Stimulated activated CD8-positive, alpha-beta memory T cell treated with anti-CD3 and anti-CD28 coated beads, Interleukin-7, amount 100 ng/mL, for 24 hours (primary cell): ENCODE measurements around the gene GRAMD2B.
"Not testable (repeated sequence)": the region's sequence is repeated elsewhere in the genome, so short reads cannot be mapped to it uniquely, and the experiment has no call there.

Experiments
- DNase-seq: peaks from one replicate; pipeline ENCODE4 v3.0.0-alpha.2; 2020; ENCODE audit warnings: low read depth

The GRAMD2B gene

DNA sequence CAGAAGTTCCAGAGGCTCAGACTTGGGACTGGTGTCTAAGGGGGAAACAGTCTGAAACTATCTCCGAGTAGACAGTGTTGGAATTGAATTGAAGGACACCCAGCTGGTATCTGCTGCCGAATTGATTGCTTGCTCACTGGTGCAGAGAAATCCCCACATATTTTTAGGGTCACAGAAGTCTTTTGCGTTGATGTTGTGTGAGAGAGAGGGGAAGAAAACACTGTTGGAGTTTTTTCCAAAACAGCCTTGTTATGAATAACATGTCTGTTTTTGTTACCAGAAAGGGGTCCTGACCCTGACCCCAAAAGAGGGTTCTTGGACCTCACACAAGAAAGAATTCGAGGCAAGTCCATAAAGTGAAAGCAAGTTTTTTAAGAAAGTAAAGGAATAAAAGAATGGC lies 90.5 kb downstream of the GRAMD2B start:
- DNase-seq = no peak

- DNase-seq = no peak
Observed at GRCh38 chr5:126514131-126514557, 90.9 kb downstream of the GRAMD2B start.

GRCh38 chr5:126514558-126515141 lies 91.4 kb downstream of the GRAMD2B start:
- DNase-seq = no peak

GRCh38 chr5:126515337-126515736 lies 92.1 kb downstream of the GRAMD2B start:
- no peak for DNase-seq

GRCh38 chr5:126516133-126516532 lies 92.9 kb downstream of the GRAMD2B start:
- no peak for DNase-seq

- DNase-seq = no peak
Observed at GRCh38 chr5:126516852-126517251, 93.6 kb downstream of the GRAMD2B start.

DNA sequence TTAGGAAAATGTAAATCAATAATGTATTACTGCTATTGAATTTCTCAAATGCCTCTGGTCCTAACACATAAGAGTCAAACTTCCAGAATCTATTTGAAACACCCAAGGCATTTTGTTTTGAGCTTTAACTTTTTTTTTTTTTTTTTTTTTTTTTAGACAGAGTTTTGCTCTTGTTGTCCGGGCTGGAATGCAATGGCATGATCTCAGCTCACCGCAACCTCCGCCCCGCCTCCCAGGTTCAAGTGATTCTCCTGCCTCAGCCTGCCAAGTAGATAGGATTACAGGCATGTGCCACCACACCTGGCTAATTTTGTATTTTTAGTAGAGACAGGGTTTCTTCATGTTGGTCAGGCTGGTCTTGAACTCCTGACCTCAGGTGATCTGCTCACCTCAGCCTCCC lies 96.0 kb downstream of the GRAMD2B start:
- not testable (repeated sequence) for DNase-seq

DNA sequence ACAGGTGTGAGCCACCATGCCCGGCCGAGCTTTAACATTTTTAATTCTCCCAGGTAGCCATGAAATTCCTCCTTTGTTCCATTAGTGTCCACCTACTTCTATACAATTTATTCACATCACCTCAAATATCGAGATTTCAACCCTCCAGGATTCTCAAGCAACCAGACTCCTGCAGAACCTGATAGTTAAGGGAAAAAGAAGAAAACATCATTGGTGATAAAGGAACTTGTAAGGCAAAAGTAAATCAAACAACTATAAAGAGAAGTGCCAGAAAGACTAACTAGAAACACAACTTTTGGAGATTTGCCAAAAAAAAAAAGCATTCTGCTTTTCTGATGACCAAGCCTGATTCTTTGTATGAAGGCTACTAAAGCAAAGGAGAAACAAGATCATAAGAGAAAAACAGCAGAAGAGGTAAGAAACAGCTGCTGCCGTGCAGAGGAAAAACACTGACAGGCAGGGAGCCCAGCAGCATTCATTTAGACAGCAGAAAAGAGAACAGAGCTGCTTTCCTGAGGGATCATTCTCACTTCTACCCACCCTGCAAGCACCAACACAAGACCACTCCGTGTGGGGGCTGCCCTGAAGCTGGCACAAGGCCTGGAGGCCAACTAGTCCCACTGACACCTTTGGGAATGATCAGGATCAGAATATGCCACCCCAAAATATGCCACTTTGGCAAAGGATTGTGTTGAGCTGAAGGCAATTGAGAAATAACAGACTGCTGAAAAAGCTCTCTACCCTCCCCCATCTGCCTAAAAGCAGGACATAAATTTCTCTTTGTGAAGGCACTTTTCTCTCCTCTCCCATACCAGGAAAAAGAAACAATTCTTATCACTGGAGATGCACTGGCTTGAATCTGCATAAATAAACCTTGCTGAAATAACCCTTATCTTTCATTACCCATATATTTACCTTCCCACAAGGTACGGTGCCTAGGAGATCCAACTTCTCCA lies 96.7 kb downstream of the GRAMD2B start:
- DNase-seq = no peak

DNA sequence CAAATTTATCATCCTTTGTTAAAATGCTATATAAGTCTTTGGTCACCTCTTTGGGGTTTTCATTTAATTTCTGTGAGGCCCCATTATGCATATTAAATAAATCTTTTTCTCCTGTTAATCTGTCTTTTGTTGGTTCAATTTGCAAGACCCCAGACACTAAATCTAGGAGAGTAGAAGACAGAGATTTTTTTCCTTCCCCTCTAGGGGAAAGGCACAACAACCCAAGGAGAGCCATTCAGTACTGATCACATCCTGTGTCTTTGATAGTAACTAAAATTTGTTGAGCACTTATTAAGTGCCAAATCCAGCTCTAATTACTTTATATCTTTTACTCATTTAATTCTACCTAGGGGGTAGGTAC lies 97.4 kb downstream of the GRAMD2B start:
- no peak for DNase-seq

DNA sequence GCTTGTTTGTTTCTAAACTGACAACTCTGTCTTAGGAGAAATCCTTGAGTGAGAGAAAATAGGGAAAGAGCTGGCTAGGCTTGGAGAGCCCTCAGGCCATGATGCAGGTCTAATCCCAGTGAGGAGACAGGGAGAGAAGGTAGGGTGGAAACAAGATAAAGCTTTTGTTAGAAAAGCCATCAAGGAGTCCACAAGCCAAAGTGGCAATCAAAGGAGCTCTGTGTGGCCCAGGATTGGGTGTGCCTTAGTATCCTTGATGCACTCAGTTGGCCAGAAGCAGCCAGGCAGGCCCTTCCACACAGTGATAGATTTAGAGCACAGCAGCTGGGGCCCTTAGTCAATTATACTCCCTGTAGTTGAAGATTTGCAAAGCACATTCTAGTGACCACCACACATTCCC lies 97.9 kb downstream of the GRAMD2B start:
- DNase-seq = no peak

- DNase-seq = no peak
Observed at GRCh38 chr5:126523818-126524510, 100.8 kb downstream of the GRAMD2B start.

DNA sequence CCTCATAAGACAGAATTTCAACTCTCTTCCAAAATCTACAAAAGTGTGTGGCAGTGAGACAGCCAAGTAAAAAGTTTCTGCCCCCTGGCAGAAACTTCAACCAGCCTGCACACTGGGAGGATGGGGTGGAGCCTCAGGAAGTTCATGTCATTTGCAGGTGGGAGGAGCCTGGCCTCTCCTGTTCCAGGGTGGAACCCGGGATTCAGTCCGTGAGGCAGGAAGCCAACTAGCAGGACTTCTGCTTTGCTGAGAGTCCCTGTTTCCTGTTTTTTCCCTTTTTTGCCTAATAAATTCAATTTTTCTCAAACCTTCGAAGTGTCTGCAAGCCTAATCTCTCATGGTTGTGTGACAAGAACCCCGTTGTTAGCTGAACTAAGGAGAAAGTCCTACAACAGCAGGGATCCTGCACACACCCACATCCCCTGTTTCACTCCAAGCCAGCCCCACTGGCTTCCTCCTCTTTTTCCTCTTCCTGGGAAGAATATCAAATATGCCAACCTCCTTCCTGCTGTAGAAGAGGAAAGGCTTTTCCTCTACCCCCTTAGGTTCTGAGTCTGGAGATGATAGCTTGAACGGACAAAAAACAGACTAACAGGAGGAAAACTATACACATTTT lies 102.5 kb downstream of the GRAMD2B start:
- DNase-seq = no peak

GRCh38 chr5:126526493-126526892 lies 103.3 kb downstream of the GRAMD2B start:
- DNase-seq = no peak

- DNase-seq = no peak
Observed at GRCh38 chr5:126527158-126527557, 103.9 kb downstream of the GRAMD2B start.

- DNase-seq = no peak
Observed at GRCh38 chr5:126527892-126528291, 104.7 kb downstream of the GRAMD2B start.

GRCh38 chr5:126531543-126532120 lies 108.4 kb downstream of the GRAMD2B start:
- DNase-seq = no peak

DNA sequence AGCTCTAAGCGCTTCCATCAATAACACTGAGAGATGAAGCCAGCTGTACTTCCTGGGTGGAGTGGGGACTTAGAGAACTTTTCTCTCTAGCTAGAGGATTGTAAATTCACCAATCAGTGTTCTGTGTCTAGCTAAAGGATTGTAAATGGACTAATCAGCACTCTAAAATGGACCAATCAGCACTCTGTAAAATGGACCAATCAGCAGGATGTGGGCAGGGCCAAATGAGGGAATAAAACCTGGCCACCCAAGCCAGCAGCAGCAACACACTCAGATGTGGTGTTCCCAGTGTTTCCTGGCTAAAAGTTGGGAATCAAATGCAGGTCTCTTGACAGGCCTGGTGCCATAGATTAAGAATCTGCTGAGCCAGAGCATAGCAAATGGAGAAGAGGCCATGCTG lies 111.3 kb downstream of the GRAMD2B start:
- DNase-seq = no peak

- no peak for DNase-seq
Observed at GRCh38 chr5:126535856-126536545, 112.8 kb downstream of the GRAMD2B start.

DNA sequence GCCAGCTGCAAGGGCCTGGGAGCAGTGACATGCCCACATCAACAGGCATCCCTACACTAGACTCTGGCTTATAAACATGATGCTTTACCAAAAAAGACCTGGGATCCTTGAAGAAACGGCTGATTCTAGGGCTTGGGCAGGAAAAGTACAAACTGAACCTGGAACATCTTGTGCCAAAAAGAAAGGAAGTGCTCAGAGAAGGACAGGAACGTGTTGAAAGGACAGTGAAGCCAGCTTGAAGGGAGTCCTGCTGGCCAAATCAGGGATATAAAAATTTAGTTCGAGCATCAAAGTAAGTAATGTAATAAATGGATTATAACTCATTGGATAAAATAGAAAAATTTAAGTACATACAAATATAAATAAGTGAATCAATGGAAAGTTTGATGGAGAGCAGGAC lies 113.7 kb downstream of the GRAMD2B start:
- no peak for DNase-seq

DNA sequence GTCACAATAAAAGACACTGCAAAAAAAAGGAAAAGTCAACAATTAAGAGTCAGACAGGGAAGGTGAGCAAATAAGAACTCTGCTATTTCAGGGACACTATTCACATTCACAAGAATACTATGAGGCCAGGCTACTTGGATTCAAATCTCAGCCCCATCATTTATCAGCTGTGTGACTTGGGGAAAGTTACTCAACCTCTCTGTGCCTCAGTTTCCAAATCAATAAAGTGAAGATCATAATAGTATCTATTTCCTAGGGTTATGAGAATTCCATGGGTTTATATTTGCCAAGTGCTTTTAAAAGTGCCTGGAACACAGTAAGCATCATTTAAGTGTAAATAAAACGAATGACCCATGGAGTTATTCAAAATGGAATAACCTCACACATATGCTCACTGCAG lies 115.4 kb downstream of the GRAMD2B start:
- DNase-seq = no peak

DNA sequence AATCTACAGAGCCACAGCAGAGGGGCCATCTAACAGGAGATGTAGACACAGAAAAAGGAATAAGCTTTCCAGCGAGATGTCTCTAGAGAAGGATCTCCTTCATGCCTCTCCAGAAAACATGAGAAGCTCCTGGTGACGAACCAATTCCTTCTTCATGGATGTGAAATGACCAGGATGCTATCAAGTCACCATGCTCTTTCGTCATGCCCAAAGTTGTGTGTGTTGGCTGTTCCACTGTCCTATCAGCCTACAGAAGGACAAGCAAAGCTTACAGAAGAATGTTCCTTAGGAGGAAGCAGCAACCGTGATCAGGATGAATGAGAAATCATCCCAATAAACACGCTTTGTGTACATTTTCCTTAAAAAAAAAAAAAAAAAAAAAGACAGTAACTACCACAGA lies 117.4 kb downstream of the GRAMD2B start:
- no peak for DNase-seq

DNA sequence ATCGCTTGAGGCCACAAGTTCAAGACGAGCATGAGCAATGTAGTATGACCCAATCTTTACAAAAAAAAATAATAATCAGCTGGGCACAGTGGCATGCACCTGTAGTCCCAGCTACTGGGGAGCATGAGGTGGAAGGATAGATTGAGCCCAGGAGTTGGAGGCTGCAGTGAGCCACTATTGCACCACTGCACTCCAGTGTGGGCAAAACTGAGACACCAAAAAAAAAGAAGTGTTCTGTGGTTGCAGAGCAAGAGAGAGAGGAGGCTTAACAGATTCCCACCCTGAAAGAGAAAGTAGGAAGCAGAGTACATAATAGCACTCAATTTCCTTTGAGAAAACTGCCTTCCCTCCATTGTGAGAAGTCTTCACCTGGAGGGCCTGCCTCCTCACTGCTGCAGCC lies 119.2 kb downstream of the GRAMD2B start:
- DNase-seq = no peak
